Thyroid gland (tissue), 4 donors: Measurements from ENCODE around the gene SORCS2.

Source experiments
- CTCF ChIP-seq, 6 experiments: fragments of 200-600 bp in 3 of 6; fragments of 450-650 bp in 3 of 6; sonication (generic) in 3 of 6; IDR thresholded peaks; one replicate each; pipeline ENCODE4 v1.5.1; 2016 to 2019; ENCODE audit warnings: antibody characterized with exemption in 6 of 6, mild to moderate bottlenecking in 2 of 6, inconsistent platforms in 1 of 6, moderate library complexity in 1 of 6
- POLR2A ChIP-seq, 2 donors: fragments of 450-650 bp; IDR thresholded peaks; one replicate each; pipeline ENCODE4 v1.6.1; 2017; ENCODE audit warnings: antibody characterized with exemption in 2 of 2, mild to moderate bottlenecking in 2 of 2, moderate library complexity in 1 of 2

GRCh38 chr4:7241597-7242125 is 49.3 kb downstream of the SORCS2 start:
- TF ChIP-seq POLR2A (IDR thresholded peaks at IDR 0.05) (no peak), CTCF (IDR thresholded peaks at IDR 0.05) (no peak)
